GM21526 (cell line): ENCODE data around the gene ATAD3B.
"Not testable (repeated sequence)": the region's sequence is repeated elsewhere in the genome, so short reads cannot be mapped to it uniquely, and the experiment has no call there.

ENCODE experiments used
- ATAC-seq: cut with Tn5 transposase; IDR thresholded peaks from one replicate; pipeline ENCODE4 v1.9.1; 2021; ENCODE audit warnings: moderate library complexity; ENCODE audit not compliant: unreplicated experiment, low FRiP score

Gene ATAD3B

DNA sequence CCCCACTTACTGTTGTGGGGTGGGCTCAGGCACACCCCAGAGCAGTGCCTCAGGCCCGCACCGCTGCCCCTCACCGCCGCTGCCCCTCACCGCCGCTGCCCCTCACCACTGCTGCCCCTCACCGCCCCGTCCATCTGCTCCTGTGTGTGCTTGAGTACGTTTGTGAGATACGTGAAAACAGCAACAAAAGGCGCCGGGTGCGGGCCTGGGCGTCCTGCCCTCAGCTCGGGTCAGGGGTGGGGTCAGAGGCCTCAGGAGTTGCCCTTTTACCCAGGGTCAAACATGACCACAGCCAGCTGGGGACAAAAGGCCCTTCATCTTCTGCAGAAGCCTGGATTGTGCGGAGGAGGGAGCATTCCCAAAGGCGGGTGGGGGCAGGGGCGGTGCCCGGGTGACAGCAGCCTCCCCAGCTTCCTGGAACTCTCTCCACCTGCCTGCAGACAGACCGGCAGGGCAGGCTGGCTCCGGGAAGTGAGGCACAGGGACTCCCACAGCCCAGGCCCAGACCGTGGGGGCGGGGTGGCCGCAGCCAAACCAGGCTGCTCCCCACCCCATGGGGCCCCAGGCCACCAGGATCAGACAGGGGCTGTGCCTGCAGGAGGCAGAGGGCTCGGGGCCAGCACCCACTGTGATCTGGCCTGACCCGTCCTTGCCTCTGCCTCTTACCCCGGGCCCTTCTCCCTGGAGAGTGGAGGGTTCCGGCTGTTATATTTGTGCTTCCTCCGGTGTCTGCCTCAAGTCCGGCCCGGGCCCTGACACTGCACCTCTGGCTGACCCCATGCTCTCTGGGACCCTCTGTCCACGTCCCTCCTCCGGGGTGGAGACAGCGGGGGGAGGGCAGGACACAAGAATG is 38.4 kb upstream of the ATAD3B start:
- no peak for ATAC-seq

DNA sequence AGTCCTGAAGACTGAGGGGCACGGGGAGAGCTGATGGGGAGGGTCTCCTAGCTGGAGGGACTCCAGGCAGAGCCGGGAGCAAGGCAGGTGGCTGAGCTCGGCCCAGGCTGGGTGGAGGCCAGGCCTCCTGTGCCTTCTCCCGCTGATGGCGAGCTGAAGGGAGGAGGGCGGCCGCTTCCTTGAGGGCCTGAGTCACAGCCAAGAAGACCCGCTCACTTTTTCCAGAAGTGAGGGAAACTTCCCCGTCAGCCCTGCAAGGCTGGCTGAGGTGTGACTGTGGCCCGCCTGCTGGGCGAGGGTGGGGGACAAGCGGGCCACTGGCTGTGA is 37.8 kb upstream of the ATAD3B start:
- no peak for ATAC-seq

DNA sequence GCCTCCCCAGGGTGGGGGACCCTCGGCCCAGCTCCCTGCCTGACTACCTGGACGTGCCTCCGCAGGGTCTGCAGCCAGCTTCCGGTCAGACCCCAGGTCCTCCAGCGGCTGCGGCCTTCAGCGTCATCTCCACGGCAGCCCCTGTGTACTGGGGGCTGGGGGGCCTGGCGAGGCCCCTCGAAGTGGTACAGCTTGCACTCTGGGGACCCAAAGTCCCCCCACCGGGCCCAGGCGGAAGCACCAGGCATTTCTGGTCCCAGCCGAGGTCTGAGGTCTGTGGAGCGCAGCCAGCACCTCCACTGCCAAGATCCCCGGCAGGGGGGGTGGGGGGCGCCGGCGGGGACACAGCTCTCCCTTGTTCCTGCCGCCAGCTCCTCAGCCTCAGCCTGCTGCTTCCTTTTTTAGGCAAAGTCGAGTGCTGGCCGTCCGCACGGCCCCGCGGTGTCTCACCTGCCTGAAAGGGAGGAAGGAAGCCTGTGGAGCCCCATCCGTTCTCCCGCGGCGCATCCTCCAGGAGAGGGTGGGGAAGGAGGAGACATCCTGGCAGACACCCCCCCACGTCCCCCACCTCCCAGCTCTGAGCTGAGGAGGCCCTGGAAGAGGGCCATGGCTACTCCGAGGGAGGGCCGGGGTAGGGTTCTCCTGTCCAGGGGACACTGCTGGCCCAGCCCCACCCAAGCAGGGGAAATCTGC is 37.3 kb upstream of the ATAD3B start:
- ATAC-seq: no peak

DNA sequence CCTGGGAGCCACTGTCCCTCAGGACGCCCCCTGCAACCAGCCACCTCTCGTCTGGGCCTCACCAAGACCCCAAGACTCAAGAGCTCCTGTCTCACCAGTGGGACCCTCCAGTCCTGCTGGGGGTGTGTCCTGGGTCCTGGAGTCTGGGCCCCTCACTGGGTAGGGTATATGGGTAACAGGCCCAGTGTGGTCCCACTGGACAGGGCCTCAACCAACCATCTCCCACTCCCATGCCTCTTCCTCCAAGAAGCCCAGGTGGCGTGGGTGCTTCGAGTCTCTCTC is 36.8 kb upstream of the ATAD3B start:
- no peak for ATAC-seq

DNA sequence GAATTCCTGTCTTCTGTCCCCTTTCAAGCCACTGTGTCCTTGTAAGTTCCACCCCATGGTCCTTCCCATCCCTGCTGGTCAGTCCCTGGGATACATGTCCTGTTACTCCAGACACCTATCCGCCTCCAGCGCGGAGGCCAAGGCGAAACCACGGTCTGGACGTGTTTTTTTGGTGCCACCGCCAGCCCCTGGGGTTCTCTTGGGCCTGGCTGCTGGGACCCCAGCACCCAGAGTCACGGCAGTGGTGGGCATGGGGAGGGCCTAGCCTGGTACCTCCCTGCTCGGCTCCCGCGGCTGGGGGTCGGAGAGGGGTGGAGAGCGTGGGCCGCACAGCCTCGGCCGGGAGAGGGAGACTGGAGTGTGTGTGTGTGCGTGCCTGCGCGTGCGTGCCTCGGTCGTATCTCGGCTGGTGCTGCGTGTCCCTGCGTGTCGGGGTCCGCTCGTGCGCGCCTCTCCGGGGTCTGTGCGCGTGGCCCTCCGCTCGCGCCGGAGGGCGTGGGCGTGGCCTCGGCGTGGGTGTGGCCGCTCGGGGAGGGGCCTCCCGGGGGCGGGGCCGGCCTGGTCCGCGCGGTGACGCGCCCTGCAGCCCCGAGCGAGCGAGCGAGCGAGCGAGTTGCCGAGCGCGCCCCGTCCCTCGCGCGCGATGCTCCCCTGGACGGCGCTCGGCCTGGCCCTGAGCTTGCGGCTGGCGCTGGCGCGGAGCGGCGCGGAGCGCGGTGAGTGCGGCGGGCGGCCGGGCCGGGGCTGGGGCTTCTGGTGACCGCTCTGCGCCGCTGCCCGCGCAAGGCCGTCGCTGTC is 36.3 kb upstream of the ATAD3B start, which contains the start of gene VWA1:
TSS of gene VWA1 (plus strand) at position 585 of the 798 bp plus-strand sequence. CDS start at position 644, 59 bp downstream.
- ATAC-seq: no peak

DNA sequence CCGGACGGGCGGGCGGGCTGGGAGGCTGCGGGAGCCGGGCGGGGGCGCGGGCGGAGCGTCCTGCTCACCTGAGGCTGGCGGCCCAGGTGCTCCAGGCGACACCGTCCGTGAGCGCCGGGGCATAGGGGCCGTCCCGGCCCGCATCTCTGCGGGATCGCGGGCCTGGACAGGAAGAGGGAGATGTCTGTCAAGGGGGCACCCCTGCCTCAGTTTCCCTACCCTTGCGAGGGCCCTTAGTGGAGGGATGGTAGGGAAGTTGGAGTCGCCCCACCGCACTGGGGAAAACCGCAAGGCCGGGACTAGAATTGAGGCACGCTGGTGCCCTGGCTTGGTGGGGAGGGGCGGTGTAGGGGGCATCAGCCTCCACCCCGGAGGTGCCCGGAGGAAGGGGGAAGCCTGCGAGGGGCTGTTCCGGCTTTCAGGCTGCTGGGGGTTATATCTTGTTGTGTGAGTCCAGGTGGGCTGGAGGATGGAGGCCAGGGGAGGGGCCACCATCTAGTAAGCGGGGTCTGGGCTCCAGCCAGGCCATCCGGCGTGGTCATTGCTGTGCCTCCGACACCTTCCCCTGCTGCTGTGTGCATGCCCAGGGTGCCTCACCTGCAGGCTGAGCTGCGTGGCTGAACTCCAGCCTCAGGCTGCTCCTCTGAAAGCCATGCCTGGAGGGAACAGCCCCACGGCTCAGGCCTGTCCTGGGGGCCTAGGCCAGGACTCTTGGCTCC is 35.5 kb upstream of the ATAD3B start:
- no peak for ATAC-seq

DNA sequence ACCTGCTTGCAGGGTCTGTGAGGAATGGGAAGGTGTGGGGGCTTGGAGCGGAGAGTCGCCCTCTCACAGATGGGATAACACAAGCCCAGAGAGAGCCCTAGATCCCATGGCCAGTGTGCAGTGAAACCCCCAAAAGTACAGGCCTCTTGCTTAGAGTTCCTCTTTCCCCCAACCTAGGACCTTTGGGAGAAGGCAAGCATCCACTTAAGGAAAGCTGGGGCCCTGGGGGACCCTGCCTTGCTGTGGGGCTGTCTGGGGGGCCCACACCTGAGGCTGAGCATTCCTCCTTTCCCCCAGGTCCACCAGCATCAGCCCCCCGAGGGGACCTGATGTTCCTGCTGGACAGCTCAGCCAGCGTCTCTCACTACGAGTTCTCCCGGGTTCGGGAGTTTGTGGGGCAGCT is 34.9 kb upstream of the ATAD3B start:
- ATAC-seq: no peak

DNA sequence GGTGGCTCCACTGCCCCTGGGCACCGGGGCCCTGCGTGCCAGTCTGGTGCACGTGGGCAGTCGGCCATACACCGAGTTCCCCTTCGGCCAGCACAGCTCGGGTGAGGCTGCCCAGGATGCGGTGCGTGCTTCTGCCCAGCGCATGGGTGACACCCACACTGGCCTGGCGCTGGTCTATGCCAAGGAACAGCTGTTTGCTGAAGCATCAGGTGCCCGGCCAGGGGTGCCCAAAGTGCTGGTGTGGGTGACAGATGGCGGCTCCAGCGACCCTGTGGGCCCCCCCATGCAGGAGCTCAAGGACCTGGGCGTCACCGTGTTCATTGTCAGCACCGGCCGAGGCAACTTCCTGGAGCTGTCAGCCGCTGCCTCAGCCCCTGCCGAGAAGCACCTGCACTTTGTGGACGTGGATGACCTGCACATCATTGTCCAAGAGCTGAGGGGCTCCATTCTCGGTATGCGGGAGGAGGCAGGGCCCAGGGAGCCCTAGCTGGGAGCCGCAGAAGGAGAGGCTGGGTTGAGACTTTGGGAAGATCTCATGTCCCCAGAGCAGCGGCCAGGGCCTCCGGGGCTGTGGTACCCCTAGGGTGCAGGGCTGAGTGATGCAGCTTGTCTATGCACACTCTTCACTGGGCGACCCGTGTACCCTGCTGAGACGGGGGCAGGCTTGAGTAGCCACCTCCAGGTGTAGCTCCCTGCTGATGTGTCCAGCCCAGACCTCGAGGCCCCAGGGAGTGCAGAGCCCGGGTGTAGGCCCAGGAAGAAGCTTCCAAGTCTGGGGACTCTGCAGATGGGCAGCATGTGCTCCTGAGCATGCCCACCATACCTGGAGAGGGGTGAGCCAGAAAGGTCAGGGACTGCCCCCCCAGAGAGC is 34.3 kb upstream of the ATAD3B start:
- no peak for ATAC-seq

DNA sequence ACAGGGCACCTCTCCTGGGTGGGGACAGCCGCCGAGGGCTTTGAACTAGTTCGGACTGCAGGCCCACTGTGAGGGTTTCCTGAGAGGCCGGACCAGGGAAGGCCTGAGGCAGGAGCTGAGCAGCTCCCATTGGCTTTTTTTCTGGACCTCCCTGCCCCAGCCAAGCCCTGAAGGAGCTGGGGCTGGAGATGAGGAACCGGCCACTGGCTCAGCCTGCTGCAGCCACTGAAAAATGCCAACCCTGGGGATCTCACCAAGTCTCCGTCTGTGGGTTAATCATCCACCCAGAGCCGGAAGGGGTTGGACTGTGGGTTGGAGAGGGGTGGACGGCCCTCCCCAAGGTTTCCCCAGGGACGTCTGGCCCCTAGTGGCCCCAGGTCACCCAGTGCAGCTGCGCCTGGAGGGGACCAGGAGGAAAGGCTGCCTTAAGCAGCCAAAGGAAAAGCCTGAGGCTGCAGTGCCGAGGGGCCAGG is 33.6 kb upstream of the ATAD3B start:
- ATAC-seq: no peak

DNA sequence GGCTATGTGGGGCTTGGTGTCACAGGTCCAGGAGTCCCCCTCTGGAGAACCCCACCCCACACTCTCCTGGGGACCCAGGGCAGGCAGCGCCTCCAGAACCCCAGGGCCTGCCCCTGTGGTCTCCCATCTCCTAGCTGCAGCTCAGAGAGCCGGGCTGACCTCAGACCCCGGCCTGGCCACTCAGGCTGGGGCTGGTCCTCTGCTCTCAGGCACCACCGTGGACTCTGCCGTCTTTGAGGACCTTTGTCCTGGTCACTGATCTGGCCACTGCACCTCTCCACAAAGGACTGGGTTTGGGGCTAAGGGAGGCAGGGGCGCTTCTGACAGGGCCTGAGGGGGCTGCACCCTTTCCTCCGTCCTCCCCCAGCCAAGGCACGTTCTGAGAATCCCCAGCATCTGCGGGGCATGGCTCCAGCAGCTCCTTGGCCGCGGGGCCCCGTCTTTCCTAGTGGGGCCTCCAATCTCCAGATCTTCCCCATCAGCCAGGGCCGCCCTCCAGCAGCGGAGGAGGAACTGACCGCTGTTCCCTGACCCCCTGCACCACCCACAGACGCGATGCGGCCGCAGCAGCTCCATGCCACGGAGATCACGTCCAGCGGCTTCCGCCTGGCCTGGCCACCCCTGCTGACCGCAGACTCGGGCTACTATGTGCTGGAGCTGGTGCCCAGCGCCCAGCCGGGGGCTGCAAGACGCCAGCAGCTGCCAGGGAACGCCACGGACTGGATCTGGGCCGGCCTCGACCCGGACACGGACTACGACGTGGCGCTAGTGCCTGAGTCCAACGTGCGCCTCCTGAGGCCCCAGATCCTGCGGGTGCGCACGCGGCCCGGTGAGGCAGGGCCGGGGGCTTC is 32.8 kb upstream of the ATAD3B start:
- ATAC-seq: no peak

DNA sequence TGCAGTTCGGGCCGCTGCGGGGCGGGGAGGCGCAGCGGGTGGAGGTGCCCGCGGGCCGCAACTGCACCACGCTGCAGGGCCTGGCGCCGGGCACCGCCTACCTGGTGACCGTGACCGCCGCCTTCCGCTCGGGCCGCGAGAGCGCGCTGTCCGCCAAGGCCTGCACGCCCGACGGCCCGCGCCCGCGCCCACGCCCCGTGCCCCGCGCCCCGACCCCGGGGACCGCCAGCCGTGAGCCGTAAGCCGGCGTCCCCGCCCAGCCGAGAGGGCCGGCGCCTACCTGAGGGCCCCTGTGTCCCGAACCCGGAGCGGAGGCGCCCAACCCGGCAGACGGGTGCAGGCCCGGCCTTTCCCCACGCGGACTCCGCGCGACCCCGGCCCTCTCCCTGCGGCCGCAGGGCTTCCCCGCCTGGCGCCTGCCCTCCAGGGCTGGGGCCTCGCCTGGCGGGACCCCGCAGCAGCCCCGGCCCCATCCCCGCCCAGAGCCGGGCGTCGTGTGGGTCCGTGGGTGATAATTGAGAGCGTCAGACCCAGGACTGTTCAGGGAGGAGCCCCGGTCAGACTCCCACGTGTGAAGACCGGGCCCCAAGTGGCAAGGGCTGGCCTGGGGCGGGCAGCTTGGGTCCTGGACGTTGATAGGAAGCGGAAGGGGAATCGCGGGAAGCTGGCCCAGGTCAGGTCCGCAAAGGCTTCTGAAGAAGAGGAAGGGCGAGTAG is 31.9 kb upstream of the ATAD3B start:
- no peak for ATAC-seq

DNA sequence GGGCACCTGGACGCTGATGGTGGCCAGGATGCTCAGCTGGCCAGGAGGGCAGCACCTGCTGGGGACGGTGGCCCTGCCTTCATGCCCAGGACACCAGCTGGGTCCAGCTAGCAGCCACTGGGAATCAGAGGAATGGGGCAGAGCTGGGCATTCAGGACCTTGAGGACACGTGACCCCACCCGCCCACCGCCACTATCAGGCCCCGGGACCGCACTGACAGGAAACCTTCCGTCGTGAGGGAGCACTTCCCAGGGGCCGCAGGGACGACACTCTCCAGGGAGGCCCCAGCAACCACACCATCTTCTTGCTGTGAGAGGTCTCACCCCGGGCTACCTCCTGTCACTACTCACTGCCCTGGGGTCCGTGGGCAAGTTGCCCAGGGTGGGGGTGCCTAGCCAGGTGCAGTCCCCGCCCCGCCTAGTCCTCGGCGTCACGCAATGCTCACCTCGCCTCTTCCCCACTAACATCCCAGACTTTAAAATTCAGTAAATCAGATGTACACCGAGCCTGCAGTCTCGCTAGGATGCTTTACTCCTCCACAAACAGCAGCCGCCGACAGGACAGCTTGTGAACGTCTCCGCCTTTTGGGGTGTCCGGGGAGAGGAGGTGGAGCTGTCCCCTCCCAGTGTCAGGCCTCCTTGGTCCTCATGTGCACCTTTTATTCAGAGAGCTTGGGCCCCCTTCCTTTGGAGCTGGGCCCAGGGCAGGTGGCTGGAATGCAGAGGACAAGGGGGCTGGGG is 31.1 kb upstream of the ATAD3B start:
- ATAC-seq: no peak

DNA sequence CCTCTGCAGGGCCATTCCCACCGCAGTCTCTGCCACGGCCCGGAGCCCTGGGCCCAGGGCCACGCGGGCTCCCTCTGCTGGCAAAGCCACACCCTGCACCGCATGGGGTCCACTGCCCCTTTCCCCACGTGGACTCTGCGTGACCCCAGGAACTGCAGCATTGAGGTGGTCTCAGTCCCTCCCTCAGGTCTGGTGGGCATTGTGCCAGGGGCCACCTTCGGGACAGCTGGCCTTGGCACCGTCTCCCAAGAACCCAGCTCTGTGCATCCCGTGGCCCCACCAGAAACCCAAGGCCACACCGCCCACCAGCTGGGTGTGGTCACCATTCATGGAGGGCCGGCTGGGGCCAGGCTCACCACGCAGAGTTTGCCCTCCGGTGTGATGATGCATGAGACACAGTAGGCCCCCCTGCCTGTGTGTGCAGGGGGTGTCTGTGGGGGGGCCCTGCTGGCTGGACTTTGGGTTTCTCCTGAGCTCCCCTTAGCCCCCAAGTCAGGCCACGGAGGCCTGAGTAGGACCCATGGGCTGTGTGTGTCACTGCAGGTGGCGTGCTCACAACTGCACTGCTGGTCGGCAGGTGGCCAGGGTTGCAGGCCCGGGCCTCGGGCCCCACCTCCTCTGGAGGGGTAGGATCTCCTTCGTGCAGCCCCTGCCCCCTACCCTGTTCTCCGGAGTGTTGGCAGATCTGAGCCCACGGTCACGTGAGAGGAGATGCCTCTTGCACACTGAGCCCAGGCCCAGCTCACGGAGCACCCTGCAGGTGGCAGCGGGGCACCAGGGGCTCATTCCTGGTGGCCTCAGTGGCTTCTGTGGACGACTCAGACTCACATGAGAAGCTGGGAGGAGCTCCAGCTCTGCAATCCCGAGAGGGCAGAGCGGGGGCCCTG is 30.3 kb upstream of the ATAD3B start:
- ATAC-seq: no peak

DNA sequence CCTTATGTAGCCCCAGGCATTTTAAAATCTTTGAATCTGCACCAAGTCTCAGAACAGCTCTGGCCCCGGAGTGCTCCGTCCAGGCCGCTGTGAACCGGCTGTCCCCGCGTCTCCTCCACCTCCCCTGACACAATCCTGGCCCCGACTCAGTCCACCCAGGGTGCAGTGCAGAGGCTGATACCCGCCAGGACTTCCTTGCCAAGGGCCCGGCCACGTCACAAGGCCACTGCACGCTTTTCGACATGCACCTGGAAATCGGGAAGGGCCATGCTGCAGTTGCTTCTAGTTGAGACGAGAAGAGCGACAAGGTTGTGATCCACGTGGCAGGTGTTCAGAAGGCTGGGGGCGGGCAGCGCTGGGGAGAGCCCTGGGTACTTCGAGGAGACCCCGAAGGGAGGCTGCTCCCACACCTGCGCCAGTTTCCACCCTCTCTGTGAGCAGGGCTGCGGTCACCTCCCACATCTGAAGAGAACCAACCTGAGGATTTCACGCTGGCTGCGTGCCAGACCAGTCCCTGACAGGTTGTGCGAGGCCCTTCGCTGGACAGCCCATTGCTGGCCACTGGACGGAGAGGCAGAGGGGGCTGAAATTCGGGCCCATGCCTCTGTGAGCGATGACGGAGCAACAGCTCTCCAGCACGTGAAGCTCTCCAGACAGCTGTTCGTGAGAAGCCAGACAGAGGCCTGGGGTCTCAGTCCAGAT is 29.3 kb upstream of the ATAD3B start:
- no peak for ATAC-seq

DNA sequence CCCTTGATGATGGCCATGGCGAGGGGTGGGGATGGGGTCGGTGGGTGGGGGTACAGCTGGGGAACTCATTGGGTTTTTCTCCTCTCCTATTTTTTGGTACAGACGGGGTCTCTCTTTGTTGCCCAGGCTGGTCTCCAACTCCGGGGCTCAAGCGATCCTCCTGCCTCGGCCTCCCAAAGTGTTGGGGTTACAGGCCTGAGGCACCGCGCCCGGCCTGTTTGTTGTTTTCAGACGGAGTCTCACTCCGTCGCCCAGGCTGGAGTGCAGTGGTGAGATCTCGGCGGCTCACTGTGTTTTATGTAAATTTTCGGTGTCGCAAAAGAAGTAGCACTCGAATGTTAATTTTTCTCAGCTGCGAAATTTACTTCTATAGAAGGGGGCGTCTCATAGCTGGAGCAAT is 24.9 kb upstream of the ATAD3B start:
- not testable (repeated sequence) for ATAC-seq
